ENCODE measurements around the gene CD2.

CD2 gene

GRCh38 chr1:116770625-116771024 is 16.4 kb downstream of the CD2 start:
- no peaks in the 10 kb centered on the region for H3K9me3 ChIP-seq (replicated peaks; ENCODE audit: insufficient read depth, low read length)
- H4K20me1 ChIP-seq (ENCODE audit: insufficient read depth, low read length), result no peaks in the 10 kb centered on the region
- no peak for TF ChIP-seq EZH2 (optimal IDR thresholded peaks at IDR 0.05; ENCODE audit: low read depth, low read length)
- TF ChIP-seq, protein P1, sequence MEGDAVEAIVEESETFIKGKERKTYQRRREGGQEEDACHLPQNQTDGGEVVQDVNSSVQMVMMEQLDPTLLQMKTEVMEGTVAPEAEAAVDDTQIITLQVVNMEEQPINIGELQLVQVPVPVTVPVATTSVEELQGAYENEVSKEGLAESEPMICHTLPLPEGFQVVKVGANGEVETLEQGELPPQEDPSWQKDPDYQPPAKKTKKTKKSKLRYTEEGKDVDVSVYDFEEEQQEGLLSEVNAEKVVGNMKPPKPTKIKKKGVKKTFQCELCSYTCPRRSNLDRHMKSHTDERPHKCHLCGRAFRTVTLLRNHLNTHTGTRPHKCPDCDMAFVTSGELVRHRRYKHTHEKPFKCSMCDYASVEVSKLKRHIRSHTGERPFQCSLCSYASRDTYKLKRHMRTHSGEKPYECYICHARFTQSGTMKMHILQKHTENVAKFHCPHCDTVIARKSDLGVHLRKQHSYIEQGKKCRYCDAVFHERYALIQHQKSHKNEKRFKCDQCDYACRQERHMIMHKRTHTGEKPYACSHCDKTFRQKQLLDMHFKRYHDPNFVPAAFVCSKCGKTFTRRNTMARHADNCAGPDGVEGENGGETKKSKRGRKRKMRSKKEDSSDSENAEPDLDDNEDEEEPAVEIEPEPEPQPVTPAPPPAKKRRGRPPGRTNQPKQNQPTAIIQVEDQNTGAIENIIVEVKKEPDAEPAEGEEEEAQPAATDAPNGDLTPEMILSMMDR (IDR thresholded peaks at IDR 0.05; ENCODE audit: low read length), result no peak
- TF ChIP-seq EZH2phosphoT487 (IDR thresholded peaks at IDR 0.05; ENCODE audit: low read length), result no peak
- peaks cover 23% of the 10 kb centered on the region for H3F3A ChIP-seq (ENCODE audit: insufficient read depth, low read length)
- H2AFZ ChIP-seq (ENCODE audit: low read length), result no peak overlapping the region
- peak; percentile 33 for DNase-seq
- H3K4me3 ChIP-seq (ENCODE audit: low read length), result no peak overlapping the region
- no peaks in the 10 kb centered on the region for H3K36me3 ChIP-seq (replicated peaks; ENCODE audit: insufficient read depth, low read length)
- H3K27me3 ChIP-seq (replicated peaks; ENCODE audit: insufficient read depth, low read length), result no peaks in the 10 kb centered on the region
- peak overlapping the region; percentile 94; the same call in 1 of the 2 replicates for H3K27ac ChIP-seq (ENCODE audit: low read length)
- H3K79me2 ChIP-seq (ENCODE audit: low read length), result no peaks in the 10 kb centered on the region
- peak overlapping the region; percentile 39 for H3K4me2 ChIP-seq (ENCODE audit: low read depth, low read length)
- no peaks in the 10 kb centered on the region for H3K9me2 ChIP-seq (replicated peaks; ENCODE audit: insufficient read depth, low read length)
- peaks cover 35% of the 10 kb centered on the region for H3K4me1 ChIP-seq (ENCODE audit: low read length)
- H3K9ac ChIP-seq (ENCODE audit: low read length), result no peak overlapping the region

GRCh38 chr1:116771997-116772647 is 17.9 kb downstream of the CD2 start:
- Histone ChIP-seq H3K27me3 (replicated peaks; ENCODE audit: insufficient read depth, low read length) (no peaks in the 10 kb centered on the region), H3K9ac (ENCODE audit: low read length) (no peak overlapping the region), H4K20me1 (ENCODE audit: insufficient read depth, low read length) (no peaks in the 10 kb centered on the region), H3K79me2 (ENCODE audit: low read length) (no peaks in the 10 kb centered on the region), H3K9me2 (replicated peaks; ENCODE audit: insufficient read depth, low read length) (no peaks in the 10 kb centered on the region), H3K4me2 (ENCODE audit: low read depth, low read length) (no peak overlapping the region), H3K36me3 (replicated peaks; ENCODE audit: insufficient read depth, low read length) (no peaks in the 10 kb centered on the region), H3K27ac (ENCODE audit: low read length) (no peak overlapping the region), H3K4me3 (ENCODE audit: low read length) (no peak overlapping the region), H3K4me1 (ENCODE audit: low read length) (peaks cover 30% of the 10 kb centered on the region), H3F3A (ENCODE audit: insufficient read depth, low read length) (peaks cover 23% of the 10 kb centered on the region), H2AFZ (ENCODE audit: low read length) (no peak overlapping the region), H3K9me3 (replicated peaks; ENCODE audit: insufficient read depth, low read length) (no peaks in the 10 kb centered on the region)
- DNase-seq, result no peak
- TF ChIP-seq EZH2 (optimal IDR thresholded peaks at IDR 0.05; ENCODE audit: low read depth, low read length), result no peak
- TF ChIP-seq EZH2phosphoT487 (IDR thresholded peaks at IDR 0.05; ENCODE audit: low read length), result no peak
- TF ChIP-seq, protein P1 (IDR thresholded peaks at IDR 0.05; ENCODE audit: low read length), result no peak

DNA sequence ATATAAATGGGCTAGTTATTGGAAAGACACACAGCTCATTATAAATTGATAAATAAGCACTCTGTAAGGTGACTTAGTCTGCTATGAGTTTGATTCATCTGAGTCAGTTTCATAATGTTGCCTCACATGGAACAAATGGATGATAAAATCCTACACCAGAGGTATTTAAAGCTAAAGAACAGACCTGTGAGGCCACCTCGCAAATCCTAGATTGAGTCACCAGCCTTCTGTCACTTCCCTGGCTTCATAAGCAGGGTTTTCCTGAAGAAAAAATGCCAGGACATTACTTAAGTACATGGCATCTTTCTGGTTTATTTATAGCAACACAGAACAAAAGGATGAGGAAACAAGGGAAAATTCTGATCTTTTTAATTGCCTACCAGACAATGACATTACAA is 18.4 kb downstream of the CD2 start:
- Histone ChIP-seq H2AFZ (ENCODE audit: low read length) (no peak overlapping the region), H3K36me3 (replicated peaks; ENCODE audit: insufficient read depth, low read length) (no peaks in the 10 kb centered on the region), H3K4me2 (ENCODE audit: low read depth, low read length) (no peak overlapping the region), H3K9ac (ENCODE audit: low read length) (no peak overlapping the region), H3F3A (ENCODE audit: insufficient read depth, low read length) (peaks cover 23% of the 10 kb centered on the region), H3K4me1 (ENCODE audit: low read length) (peaks cover 31% of the 10 kb centered on the region), H4K20me1 (ENCODE audit: insufficient read depth, low read length) (no peaks in the 10 kb centered on the region), H3K79me2 (ENCODE audit: low read length) (no peaks in the 10 kb centered on the region), H3K27ac (ENCODE audit: low read length) (no peak overlapping the region), H3K4me3 (ENCODE audit: low read length) (no peak overlapping the region), H3K27me3 (replicated peaks; ENCODE audit: insufficient read depth, low read length) (no peaks in the 10 kb centered on the region), H3K9me3 (replicated peaks; ENCODE audit: insufficient read depth, low read length) (no peaks in the 10 kb centered on the region), H3K9me2 (replicated peaks; ENCODE audit: insufficient read depth, low read length) (no peaks in the 10 kb centered on the region)
- DNase-seq, result no peak
- TF ChIP-seq EZH2phosphoT487 (IDR thresholded peaks at IDR 0.05; ENCODE audit: low read length) (no peak), EZH2 (optimal IDR thresholded peaks at IDR 0.05; ENCODE audit: low read depth, low read length) (no peak)
- TF ChIP-seq, protein P1 (IDR thresholded peaks at IDR 0.05; ENCODE audit: low read length), result no peak
